ENCODE results near the gene PRMT2. TPM values are rescaled to one million over a fixed set of nuclear protein-coding genes. Genes with fewer than 3 reads are reported as not detected.

Gene PRMT2
- total RNA-seq, 1 donor, result 164 TPM

DNA sequence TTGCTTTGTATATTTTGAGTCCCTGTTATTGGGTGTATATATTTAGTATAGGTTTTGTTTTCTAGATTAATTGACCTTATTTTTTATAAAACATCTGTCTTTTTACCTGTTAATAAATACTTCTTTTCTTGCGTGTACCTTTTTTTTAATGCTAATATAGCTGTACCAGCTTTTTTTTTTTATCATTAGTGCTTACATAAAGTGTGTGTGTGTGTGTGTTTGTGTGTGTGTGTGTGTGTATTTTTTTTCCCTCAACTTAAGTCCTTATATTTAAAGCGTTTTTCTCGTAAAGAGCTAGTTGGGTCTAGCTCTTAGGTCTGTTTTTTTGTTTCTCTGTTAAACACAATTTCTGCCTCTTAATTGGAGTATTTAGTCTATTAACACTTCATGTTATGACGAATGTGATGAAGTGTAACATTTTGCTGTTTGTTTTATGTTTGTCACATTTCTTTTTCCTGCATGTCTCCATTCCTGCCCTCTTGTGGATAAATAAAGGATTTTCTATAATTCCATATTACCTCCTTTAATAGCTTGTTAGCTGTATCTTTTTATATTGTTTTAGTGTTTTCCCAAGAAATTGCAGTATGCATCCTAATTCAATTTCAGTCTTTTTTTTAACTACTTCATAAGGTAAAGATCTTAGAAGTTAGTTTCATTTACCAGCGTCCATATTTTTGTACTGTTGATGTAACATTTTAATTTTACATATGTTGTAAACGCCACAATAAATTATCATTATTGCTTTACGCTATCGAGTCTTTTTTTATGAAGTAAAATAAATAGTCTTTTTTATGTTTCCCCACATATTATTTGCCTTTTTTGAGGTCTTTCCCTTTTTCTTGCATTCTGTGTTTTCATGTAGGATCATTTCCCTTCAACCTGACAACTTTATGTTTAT, 4.3 kb downstream of the PRMT2 start:
- DNase-seq (ENCODE audit: low read depth), result peak; percentile 34
- H3K4me3 ChIP-seq (ENCODE audit: low read depth, low read length), result no peak overlapping the region
- TF ChIP-seq, protein P1, sequence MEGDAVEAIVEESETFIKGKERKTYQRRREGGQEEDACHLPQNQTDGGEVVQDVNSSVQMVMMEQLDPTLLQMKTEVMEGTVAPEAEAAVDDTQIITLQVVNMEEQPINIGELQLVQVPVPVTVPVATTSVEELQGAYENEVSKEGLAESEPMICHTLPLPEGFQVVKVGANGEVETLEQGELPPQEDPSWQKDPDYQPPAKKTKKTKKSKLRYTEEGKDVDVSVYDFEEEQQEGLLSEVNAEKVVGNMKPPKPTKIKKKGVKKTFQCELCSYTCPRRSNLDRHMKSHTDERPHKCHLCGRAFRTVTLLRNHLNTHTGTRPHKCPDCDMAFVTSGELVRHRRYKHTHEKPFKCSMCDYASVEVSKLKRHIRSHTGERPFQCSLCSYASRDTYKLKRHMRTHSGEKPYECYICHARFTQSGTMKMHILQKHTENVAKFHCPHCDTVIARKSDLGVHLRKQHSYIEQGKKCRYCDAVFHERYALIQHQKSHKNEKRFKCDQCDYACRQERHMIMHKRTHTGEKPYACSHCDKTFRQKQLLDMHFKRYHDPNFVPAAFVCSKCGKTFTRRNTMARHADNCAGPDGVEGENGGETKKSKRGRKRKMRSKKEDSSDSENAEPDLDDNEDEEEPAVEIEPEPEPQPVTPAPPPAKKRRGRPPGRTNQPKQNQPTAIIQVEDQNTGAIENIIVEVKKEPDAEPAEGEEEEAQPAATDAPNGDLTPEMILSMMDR (IDR thresholded peaks at IDR 0.05; ENCODE audit: insufficient read depth, low read depth, low read length), result peak; percentile 47

DNA sequence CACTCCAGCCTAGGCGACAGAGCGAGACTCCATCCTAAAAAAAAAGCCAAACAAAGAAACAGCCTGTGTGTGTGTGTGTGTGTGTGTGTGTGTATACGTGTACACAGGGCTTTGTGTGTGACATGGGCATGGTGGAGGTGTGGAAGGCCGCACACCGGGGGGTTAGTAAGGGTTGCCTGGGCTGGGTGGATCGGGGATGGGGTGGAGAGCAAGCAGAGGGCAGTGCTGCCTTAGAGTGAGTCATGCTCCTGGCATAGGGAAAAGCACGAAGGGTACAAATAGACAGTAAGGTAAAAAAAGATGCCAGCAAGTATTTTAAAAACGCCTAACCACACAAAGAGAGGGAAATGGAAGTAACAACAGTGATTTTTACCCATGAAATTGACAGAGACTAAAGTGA, 6.2 kb downstream of the PRMT2 start:
- no peak overlapping the region for H3K4me3 ChIP-seq (ENCODE audit: low read depth, low read length)
- DNase-seq (ENCODE audit: low read depth), result no peak
- TF ChIP-seq, protein P1 (IDR thresholded peaks at IDR 0.05; ENCODE audit: insufficient read depth, low read depth, low read length), result no peak

DNA sequence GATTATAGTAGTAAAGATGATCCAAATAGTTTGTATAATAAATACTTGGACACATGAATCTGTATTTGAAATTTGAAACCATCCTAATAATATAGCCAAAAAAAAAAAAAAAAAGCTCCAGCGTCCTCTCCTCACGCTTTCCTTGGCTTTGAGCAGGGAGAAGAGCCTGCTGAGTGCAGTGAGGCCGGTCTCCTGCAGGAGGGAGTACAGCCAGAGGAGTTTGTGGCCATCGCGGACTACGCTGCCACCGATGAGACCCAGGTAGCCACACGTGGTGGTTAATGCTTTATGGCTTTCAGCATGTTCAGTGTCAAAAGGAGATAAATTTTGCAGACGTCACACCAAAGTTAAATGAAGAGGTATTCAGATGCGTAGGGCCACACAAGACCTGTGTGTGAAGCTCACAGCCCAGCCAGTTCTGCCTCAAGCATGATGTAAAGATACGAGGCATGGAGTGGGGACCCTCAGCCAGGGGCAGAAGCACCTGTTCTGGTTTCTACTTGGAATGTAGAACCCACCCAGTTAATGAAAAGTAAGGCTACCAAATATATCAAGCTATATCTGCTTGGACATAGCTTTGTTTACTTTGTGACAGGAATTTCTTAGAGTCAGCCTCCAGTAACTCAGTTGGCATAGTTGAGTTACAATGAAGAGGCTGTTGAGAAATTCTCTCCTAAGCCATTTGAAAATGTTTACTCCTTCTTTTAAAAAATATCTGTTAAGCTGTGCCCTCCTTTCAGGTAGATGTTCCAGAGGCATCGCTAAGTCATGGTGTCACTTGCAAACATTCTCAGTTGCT, 8.1 kb downstream of the PRMT2 start:
- TF ChIP-seq, protein P1 (IDR thresholded peaks at IDR 0.05; ENCODE audit: insufficient read depth, low read depth, low read length), result no peak

DNA sequence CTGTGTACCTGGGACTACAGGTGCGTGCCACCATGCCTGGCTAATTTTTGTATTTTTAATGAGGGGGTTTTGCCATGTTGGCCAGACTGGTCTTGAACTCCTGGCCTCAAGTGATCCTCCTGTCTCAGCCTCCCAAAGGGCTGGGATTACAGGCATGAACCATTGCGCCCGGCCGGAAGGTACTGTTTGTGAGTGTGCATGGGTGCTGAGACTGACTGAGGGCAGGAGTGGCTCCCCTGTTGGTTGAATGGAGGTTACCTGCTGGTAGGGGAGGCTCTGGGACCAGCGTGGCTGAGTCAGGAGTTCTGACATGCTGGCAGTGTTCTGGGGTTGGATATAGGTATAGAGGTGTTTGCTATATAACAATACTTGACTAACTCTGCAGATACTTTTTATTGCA, 10.4 kb downstream of the PRMT2 start:
- H3K4me3 ChIP-seq (ENCODE audit: low read depth, low read length), result no peak overlapping the region
- DNase-seq (ENCODE audit: low read depth), result no peak
- TF ChIP-seq, protein P1 (IDR thresholded peaks at IDR 0.05; ENCODE audit: insufficient read depth, low read depth, low read length), result no peak

More for the DNA sequence above, 8.1 kb downstream of the PRMT2 start:
- no peak overlapping the region for H3K4me3 ChIP-seq (ENCODE audit: low read depth, low read length)
- DNase-seq (ENCODE audit: low read depth), result no peak

DNA sequence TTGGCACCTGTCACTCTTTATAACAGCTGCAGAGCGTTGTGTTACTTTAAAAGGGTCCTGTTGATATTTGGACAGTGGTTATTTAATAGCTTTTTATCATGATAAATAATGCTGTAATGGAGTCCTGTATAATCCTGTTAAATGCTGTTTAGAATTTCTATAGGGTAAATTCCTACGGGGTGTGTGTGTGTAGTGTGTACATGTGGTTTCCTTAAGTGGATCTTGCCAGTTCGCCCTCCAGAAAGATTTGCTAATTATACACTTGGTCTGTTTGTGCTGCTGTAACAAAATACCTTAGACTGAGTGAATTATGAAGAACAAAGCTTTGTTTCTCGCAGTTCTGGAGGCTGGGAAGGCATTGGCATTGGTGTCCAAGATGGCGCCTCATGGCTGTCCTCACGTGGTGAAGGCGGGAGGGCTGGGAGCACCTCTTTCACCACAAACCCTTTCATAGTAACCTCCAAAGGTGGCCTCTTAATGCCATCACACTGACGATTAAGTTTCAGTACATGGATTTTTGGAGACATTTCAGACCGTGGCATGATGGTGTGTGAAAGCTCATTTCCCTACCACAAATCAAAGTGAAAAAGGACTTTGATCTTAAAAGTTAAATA, 11.2 kb downstream of the PRMT2 start:
- no peak for DNase-seq (ENCODE audit: low read depth)
- H3K4me3 ChIP-seq (ENCODE audit: low read depth, low read length), result no peak overlapping the region
- TF ChIP-seq, protein P1 (IDR thresholded peaks at IDR 0.05; ENCODE audit: insufficient read depth, low read depth, low read length), result no peak

DNA sequence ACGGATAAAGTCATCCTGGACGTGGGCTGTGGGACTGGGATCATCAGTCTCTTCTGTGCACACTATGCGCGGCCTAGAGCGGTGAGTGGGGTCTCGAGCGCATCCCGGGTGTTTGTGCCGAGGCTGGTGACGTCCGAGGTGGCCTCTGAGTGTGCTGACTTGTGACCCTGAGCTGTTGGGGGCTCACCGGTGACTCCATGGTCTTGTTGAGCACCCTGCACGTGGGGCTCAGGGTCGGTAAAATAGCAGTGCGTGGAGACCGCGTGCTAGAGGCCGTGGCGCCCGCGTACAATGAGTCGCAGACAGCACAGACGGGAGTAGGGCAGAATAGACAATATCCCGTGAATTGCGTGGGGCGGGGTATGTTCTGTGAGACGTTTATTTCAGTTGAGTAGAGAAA, 13.1 kb downstream of the PRMT2 start:
- H3K4me3 ChIP-seq (ENCODE audit: low read depth, low read length), result no peak overlapping the region
- no peak for DNase-seq (ENCODE audit: low read depth)
- TF ChIP-seq, protein P1 (IDR thresholded peaks at IDR 0.05; ENCODE audit: insufficient read depth, low read depth, low read length), result no peak

Data from fibroblast of villous mesenchyme (primary cell).